HCT116 (cell line): ENCODE data around the gene DMWD. TPM values are rescaled to one million over a fixed set of nuclear protein-coding genes. Genes with fewer than 3 reads are reported as not detected.

ENCODE experiments used
- ATAC-seq: fragments of 200-7000 bp; cut with Tn5 transposase; 2 replicates; pipeline ENCODE4 v1.9.1; 2020; ENCODE audit warnings: mild to moderate bottlenecking, moderate library complexity
- BruUV-seq: library from RNA; stranded (reverse); fragments of 400-500 nt; replicated peaks from 2 replicates; lab custom pipeline; 2021; lab: Mats Ljungman, UMichigan
- CTCF ChIA-PET: fragments of 300-600 bp; sonication (Branson Sonifier 250); formaldehyde crosslinking; loops from one replicate; lab custom pipeline; 2021; ENCODE audit warnings: antibody characterized with exemption; lab: Charles Lee
- POLR2A ChIA-PET: fragments of 300-600, 350-600 bp; sonication (Branson Sonifier 250); formaldehyde crosslinking; loops from one replicate; lab custom pipeline; 2021; ENCODE audit warnings: antibody characterized with exemption; lab: Charles Lee
- RAD21 ChIA-PET, 2 experiments: fragments of 300-600 bp; sonication (Branson Sonifier 250); formaldehyde crosslinking; loops; one replicate each; lab custom pipeline; 2023; ENCODE audit warnings: low total read pairs in 2 of 2; ENCODE audit not compliant: uncharacterized antibody in 2 of 2, unreplicated experiment in 2 of 2, low non-redundant PET in 1 of 2; lab: Charles Lee
- DNase-seq: peaks from one replicate; pipeline ENCODE4 v3.0.0-alpha.2; 2010; ENCODE audit warnings: low read depth, low spot score
- H2AFZ ChIP-seq: fragments of 200-600 bp; shearing (Covaris generic), sonication (generic); 2 replicates; pipeline ENCODE4 v1.6.1; 2017; ENCODE audit warnings: low read depth, mixed run types, mixed read lengths, antibody characterized with exemption, low read length; ENCODE audit not compliant: poor library complexity, severe bottlenecking
- H3K27ac ChIP-seq: 2 replicates; pipeline ENCODE4 v1.5.1; 2012; ENCODE audit warnings: low read depth, low read length
- H3K27me3 ChIP-seq: fragments of 200-600 bp; sonication (generic); 2 replicates; pipeline ENCODE4 v1.6.1; 2016; ENCODE audit warnings: mixed run types, low read length, mixed read lengths; ENCODE audit not compliant: insufficient read depth
- H3K36me3 ChIP-seq, 2 experiments: fragments of 200-500 bp in 1 of 2; fragments of 200-600 bp in 1 of 2; sonication (Bioruptor generic) in 1 of 2; sonication (generic) in 1 of 2; 2 replicates each; pipeline versions ENCODE4 v1.5.1 to v1.6.1; 2014 to 2016; ENCODE audit warnings: low read length in 2 of 2, inconsistent platforms in 1 of 2, mixed read lengths in 1 of 2, mixed run types in 1 of 2; ENCODE audit not compliant: insufficient read depth in 2 of 2, control insufficient read depth in 1 of 2
- H3K4me1 ChIP-seq, 2 experiments: fragments of 200-600 bp in 1 of 2; sonication (generic) in 1 of 2; 2 replicates each; pipeline versions ENCODE4 v1.5.1 to v1.6.1; 2012 to 2017; ENCODE audit warnings: low read length in 2 of 2, inconsistent platforms in 1 of 2, mild to moderate bottlenecking in 1 of 2, mixed read lengths in 1 of 2, mixed run types in 1 of 2, moderate library complexity in 1 of 2; ENCODE audit not compliant: insufficient read depth in 2 of 2, control insufficient read depth in 1 of 2
- H3K4me2 ChIP-seq: fragments of 200-600 bp; sonication (generic); 2 replicates; pipeline ENCODE4 v1.6.1; 2017; ENCODE audit warnings: mixed run types, low read length, mixed read lengths
- H3K4me3 ChIP-seq, 2 experiments: fragments of 200-600 bp in 1 of 2; sonication (generic) in 1 of 2; replicated peaks in 1 of 2; 2 replicates each; pipeline ENCODE4 v1.5.1; 2011 to 2016; ENCODE audit warnings: low read length in 2 of 2, control low read depth in 1 of 2, low read depth in 1 of 2, mild to moderate bottlenecking in 1 of 2, mixed read lengths in 1 of 2, mixed run types in 1 of 2
- H3K79me2 ChIP-seq: fragments of 200-600 bp; sonication (generic); 2 replicates; pipeline ENCODE4 v1.6.1; 2017; ENCODE audit warnings: mild to moderate bottlenecking, mixed run types, low read length, moderate library complexity, mixed read lengths; ENCODE audit not compliant: insufficient read depth
- H3K9ac ChIP-seq: fragments of 200-600 bp; sonication (generic); 2 replicates; pipeline ENCODE4 v1.6.1; 2016; ENCODE audit warnings: low read length, mixed read lengths
- H3K9me2 ChIP-seq: fragments of 200-600 bp; sonication (generic), shearing (Covaris generic); 2 replicates; pipeline ENCODE4 v1.6.1; 2017; ENCODE audit warnings: mixed run types, mild to moderate bottlenecking, moderate library complexity; ENCODE audit not compliant: insufficient read depth
- H3K9me3 ChIP-seq, 2 experiments: fragments of 200-500 bp in 1 of 2; fragments of 200-600 bp in 1 of 2; sonication (Bioruptor generic) in 1 of 2; sonication (generic) in 1 of 2; 2 replicates each; pipeline ENCODE4 v1.6.1; 2014 to 2017; ENCODE audit warnings: low read length in 2 of 2, mixed read lengths in 2 of 2, inconsistent platforms in 1 of 2, low read depth in 1 of 2, mild to moderate bottlenecking in 1 of 2, mixed run types in 1 of 2, moderate library complexity in 1 of 2; ENCODE audit not compliant: control insufficient read depth in 1 of 2, insufficient read depth in 1 of 2
- H4K20me1 ChIP-seq: fragments of 200-600 bp; sonication (generic), shearing (Covaris generic); 2 replicates; pipeline ENCODE4 v1.6.1; 2017; ENCODE audit warnings: mixed run types, mild to moderate bottlenecking, moderate library complexity; ENCODE audit not compliant: insufficient read depth
- CBX3 ChIP-seq: IDR thresholded peaks from 2 replicates; pipeline ENCODE4 v1.6.1; 2012; ENCODE audit warnings: low read depth
- CEBPB ChIP-seq: IDR thresholded peaks from 2 replicates; pipeline ENCODE4 v1.6.1; 2012; ENCODE audit warnings: low read depth
- EGR1 ChIP-seq: IDR thresholded peaks from 2 replicates; pipeline ENCODE4 v1.6.1; 2012; ENCODE audit warnings: low read depth
- ELF1 ChIP-seq: IDR thresholded peaks from 2 replicates; pipeline ENCODE4 v1.6.1; 2012; ENCODE audit warnings: low read depth, borderline replicate concordance
- EZH2phosphoT487 ChIP-seq: fragments of 200-600 bp; IDR thresholded peaks from 2 replicates; pipeline ENCODE4 v1.6.1; 2018; ENCODE audit warnings: antibody characterized with exemption, borderline replicate concordance
- FOSL1 ChIP-seq: IDR thresholded peaks from 2 replicates; pipeline ENCODE4 v1.6.1; 2012; ENCODE audit warnings: low read depth
- JUND ChIP-seq: IDR thresholded peaks from 2 replicates; pipeline ENCODE4 v1.6.1; 2012
- POLR2AphosphoS5 ChIP-seq: IDR thresholded peaks from 2 replicates; pipeline ENCODE4 v1.6.1; 2011; ENCODE audit warnings: mild to moderate bottlenecking, low read depth, low read length, moderate library complexity
- SIN3A ChIP-seq: IDR thresholded peaks from 2 replicates; pipeline ENCODE4 v1.6.1; 2012; ENCODE audit warnings: low read depth
- SP1 ChIP-seq: IDR thresholded peaks from 2 replicates; pipeline ENCODE4 v1.6.1; 2012; ENCODE audit warnings: low read depth
- TCF7L2 ChIP-seq: IDR thresholded peaks from 2 replicates; pipeline ENCODE4 v1.7.0; 2011; ENCODE audit warnings: borderline replicate concordance, inconsistent platforms; ENCODE audit not compliant: insufficient read depth, insufficient read length; ENCODE audit errors: extremely low read depth
- ZFX ChIP-seq: fragments of 450-650 bp; IDR thresholded peaks from 2 replicates; pipeline ENCODE4 v1.6.1; 2017
- intact Hi-C: fragments of 100-400 bp; cut with micrococcal nuclease; formaldehyde crosslinking; loops from 2 replicates; pipeline ENCODE4 v1.10.0; 2022
- total RNA-seq: library from RNA; stranded (reverse); gene quantifications from one replicate; pipeline ENCODE4 v1.2.1, GENCODE V29; 2021; ENCODE audit not compliant: unreplicated experiment
- TF ChIP-seq, protein P1 (sequence below), 3 experiments: fragments of 200-600 bp in 1 of 3; sonication (generic) in 1 of 3; IDR thresholded peaks in 2 of 3; conservative IDR thresholded peaks in 1 of 3; 2 replicates each; pipeline ENCODE4 v1.5.1; 2012 to 2017; ENCODE audit warnings: low read depth in 2 of 3, low read length in 2 of 3, antibody characterized with exemption in 1 of 3, borderline replicate concordance in 1 of 3, control low read depth in 1 of 3, mild to moderate bottlenecking in 1 of 3, mixed read lengths in 1 of 3, mixed run types in 1 of 3, moderate library complexity in 1 of 3; ENCODE audit not compliant: insufficient read depth in 1 of 3
- TF ChIP-seq, protein P2 (sequence below): IDR thresholded peaks from 2 replicates; pipeline ENCODE4 v1.6.1; 2012
- TF ChIP-seq, protein P3 (sequence below): IDR thresholded peaks from 2 replicates; pipeline ENCODE4 v1.6.1; 2012
- TF ChIP-seq, protein P4 (sequence below): IDR thresholded peaks from 2 replicates; pipeline ENCODE4 v1.6.1; 2012; ENCODE audit warnings: low read depth

Gene DMWD
- total RNA-seq, 1 experiment from 2014 or later: 56.8 TPM

DNA sequence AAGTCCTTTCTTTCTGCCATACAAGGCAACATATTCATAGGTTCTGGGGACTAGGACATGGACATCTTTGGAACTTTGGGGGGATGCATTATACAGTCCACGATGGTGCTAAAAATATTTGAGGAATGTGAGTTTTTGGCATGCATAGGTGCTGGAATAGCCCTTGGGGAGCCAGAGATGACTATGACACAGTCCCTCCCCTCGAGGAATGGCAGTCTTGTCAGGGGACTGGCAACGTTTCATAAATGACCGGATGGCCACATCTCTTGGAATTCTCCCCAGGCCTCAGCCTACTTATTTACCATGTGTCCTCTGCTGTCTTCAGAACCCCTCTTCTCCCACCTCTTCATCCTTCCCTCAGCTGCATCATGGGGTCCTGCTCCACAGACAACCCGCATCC is 45.8 kb downstream of the DMWD start (continued):
- TF ChIP-seq, protein P1, sequence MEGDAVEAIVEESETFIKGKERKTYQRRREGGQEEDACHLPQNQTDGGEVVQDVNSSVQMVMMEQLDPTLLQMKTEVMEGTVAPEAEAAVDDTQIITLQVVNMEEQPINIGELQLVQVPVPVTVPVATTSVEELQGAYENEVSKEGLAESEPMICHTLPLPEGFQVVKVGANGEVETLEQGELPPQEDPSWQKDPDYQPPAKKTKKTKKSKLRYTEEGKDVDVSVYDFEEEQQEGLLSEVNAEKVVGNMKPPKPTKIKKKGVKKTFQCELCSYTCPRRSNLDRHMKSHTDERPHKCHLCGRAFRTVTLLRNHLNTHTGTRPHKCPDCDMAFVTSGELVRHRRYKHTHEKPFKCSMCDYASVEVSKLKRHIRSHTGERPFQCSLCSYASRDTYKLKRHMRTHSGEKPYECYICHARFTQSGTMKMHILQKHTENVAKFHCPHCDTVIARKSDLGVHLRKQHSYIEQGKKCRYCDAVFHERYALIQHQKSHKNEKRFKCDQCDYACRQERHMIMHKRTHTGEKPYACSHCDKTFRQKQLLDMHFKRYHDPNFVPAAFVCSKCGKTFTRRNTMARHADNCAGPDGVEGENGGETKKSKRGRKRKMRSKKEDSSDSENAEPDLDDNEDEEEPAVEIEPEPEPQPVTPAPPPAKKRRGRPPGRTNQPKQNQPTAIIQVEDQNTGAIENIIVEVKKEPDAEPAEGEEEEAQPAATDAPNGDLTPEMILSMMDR (IDR thresholded peaks at IDR 0.05 in 2 of 3, conservative IDR thresholded peaks at IDR 0.05 in 1 of 3; ENCODE audit: borderline replicate concordance in 1 of 3, insufficient read depth in 1 of 3, low read depth in 2 of 3, low read length in 2 of 3): no peak
- TF ChIP-seq SP1: no peak
- TF ChIP-seq EGR1: no peak
- no peak for TF ChIP-seq JUND
- TF ChIP-seq, protein P2, sequence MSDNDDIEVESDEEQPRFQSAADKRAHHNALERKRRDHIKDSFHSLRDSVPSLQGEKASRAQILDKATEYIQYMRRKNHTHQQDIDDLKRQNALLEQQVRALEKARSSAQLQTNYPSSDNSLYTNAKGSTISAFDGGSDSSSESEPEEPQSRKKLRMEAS: no peak
- TF ChIP-seq, all 23 proteins: peak for 0

DNA sequence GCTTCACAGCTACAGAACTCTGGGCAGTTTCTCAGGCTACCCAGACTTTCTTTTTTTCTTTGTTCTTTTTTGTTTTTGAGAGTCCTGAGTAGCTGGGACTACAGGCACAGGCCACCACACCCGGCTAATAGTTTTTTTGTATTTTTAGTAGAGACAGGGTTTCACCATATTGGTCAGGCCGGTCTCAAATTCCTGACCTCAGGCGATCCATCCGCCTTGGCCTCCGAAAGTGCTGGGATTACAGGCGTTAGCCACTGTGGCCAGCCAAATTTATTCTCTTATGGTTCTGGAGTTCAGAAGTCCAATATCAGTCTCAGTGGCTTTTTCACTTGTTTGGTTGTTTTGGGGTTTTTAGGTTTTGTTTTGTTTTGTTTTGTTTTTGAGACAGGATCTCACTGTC is 47.0 kb downstream of the DMWD start:
- Histone ChIP-seq H3K27ac (no peak overlapping the region), H3K4me1 (no peaks in the 10 kb centered on the region), H3K36me3 (no peaks in the 10 kb centered on the region), H3K27me3 (no peaks in the 10 kb centered on the region), H3K79me2 (no peaks in the 10 kb centered on the region), H3K4me2 (no peak overlapping the region), H3K9ac (no peak overlapping the region), H3K9me2 (no peaks in the 10 kb centered on the region), H3K4me3 (no peak overlapping the region), H3K9me3 (no peaks in the 10 kb centered on the region), H4K20me1 (no peaks in the 10 kb centered on the region), H2AFZ (no peak overlapping the region)
- TF ChIP-seq EZH2phosphoT487 (no peak), EGR1 (no peak), POLR2AphosphoS5 (no peak), CEBPB (no peak), TCF7L2 (no peak), ZFX (no peak), SIN3A (no peak), FOSL1 (no peak), SP1 (no peak), ELF1 (no peak), CBX3 (no peak), JUND (no peak)
- TF ChIP-seq, protein P3, sequence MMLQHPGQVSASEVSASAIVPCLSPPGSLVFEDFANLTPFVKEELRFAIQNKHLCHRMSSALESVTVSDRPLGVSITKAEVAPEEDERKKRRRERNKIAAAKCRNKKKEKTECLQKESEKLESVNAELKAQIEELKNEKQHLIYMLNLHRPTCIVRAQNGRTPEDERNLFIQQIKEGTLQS: no peak
- TF ChIP-seq, protein P4, sequence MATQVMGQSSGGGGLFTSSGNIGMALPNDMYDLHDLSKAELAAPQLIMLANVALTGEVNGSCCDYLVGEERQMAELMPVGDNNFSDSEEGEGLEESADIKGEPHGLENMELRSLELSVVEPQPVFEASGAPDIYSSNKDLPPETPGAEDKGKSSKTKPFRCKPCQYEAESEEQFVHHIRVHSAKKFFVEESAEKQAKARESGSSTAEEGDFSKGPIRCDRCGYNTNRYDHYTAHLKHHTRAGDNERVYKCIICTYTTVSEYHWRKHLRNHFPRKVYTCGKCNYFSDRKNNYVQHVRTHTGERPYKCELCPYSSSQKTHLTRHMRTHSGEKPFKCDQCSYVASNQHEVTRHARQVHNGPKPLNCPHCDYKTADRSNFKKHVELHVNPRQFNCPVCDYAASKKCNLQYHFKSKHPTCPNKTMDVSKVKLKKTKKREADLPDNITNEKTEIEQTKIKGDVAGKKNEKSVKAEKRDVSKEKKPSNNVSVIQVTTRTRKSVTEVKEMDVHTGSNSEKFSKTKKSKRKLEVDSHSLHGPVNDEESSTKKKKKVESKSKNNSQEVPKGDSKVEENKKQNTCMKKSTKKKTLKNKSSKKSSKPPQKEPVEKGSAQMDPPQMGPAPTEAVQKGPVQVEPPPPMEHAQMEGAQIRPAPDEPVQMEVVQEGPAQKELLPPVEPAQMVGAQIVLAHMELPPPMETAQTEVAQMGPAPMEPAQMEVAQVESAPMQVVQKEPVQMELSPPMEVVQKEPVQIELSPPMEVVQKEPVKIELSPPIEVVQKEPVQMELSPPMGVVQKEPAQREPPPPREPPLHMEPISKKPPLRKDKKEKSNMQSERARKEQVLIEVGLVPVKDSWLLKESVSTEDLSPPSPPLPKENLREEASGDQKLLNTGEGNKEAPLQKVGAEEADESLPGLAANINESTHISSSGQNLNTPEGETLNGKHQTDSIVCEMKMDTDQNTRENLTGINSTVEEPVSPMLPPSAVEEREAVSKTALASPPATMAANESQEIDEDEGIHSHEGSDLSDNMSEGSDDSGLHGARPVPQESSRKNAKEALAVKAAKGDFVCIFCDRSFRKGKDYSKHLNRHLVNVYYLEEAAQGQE: no peak
- no TSS peak for BruUV-seq
- RAD21 ChIA-PET: no interaction called here
- POLR2A ChIA-PET: no interaction called here
- ATAC-seq: no peak
- no peak for DNase-seq
- intact Hi-C loops: no loop called here
- CTCF ChIA-PET: no interaction called here
